GM23248 (cell line): ENCODE data around the gene PCLO. TPM values are rescaled to one million over a fixed set of nuclear protein-coding genes. Genes with fewer than 3 reads are reported as not detected.
"Not testable (repeated sequence)": the region's sequence is repeated elsewhere in the genome, so short reads cannot be mapped to it uniquely, and the experiment has no call there.

Experiments used
- DNase-seq: peaks from one replicate; pipeline ENCODE4 v3.0.0-alpha.2; 2015
- H2AFZ ChIP-seq: fragments of 200-600 bp; sonication (generic); 2 replicates; pipeline ENCODE4 v1.6.1; 2016; ENCODE audit warnings: antibody characterized with exemption
- H3F3A ChIP-seq: fragments of 200-600 bp; sonication (generic); 2 replicates; pipeline ENCODE4 v1.6.1; 2016; ENCODE audit warnings: mild to moderate bottlenecking, antibody characterized with exemption, mixed run types; ENCODE audit not compliant: insufficient read depth
- H3K27ac ChIP-seq: fragments of 200-600 bp; sonication (generic); 2 replicates; pipeline ENCODE4 v1.5.1; 2016; ENCODE audit warnings: mild to moderate bottlenecking
- H3K27me3 ChIP-seq: fragments of 200-600 bp; sonication (generic); replicated peaks from 2 replicates; pipeline ENCODE4 v1.6.1; 2016; ENCODE audit warnings: mild to moderate bottlenecking; ENCODE audit not compliant: insufficient read depth
- H3K36me3 ChIP-seq: fragments of 200-600 bp; sonication (generic); 2 replicates; pipeline ENCODE4 v1.6.1; 2016; ENCODE audit warnings: low read depth, mild to moderate bottlenecking
- H3K4me1 ChIP-seq: fragments of 200-600 bp; sonication (generic); 2 replicates; pipeline ENCODE4 v1.6.1; 2016; ENCODE audit warnings: mild to moderate bottlenecking; ENCODE audit not compliant: insufficient read depth
- H3K4me2 ChIP-seq: fragments of 200-600 bp; sonication (generic); one replicate; pipeline ENCODE4 v1.6.1; 2016; ENCODE audit warnings: mild to moderate bottlenecking; ENCODE audit not compliant: unreplicated experiment
- H3K4me3 ChIP-seq: fragments of 200-600 bp; sonication (generic); 2 replicates; pipeline ENCODE4 v1.5.1; 2016; ENCODE audit warnings: mild to moderate bottlenecking
- H3K79me2 ChIP-seq: fragments of 200-600 bp; sonication (generic); 2 replicates; pipeline ENCODE4 v1.6.1; 2016; ENCODE audit warnings: mild to moderate bottlenecking; ENCODE audit not compliant: insufficient read depth
- H3K9ac ChIP-seq: fragments of 200-600 bp; sonication (generic); 2 replicates; pipeline ENCODE4 v1.6.1; 2016; ENCODE audit warnings: mild to moderate bottlenecking
- H3K9me2 ChIP-seq: fragments of 200-600 bp; sonication (generic); 2 replicates; pipeline ENCODE4 v1.6.1; 2016; ENCODE audit warnings: mixed run types, mild to moderate bottlenecking, moderate library complexity; ENCODE audit not compliant: insufficient read depth
- H3K9me3 ChIP-seq: fragments of 200-600 bp; sonication (generic); one replicate; pipeline ENCODE4 v1.6.1; 2017; ENCODE audit warnings: low read depth
- H4K20me1 ChIP-seq: fragments of 200-600 bp; sonication (generic); 2 replicates; pipeline ENCODE4 v1.6.0; 2016; ENCODE audit not compliant: insufficient read depth
- EZH2 ChIP-seq: fragments of 200-600 bp; sonication (generic); IDR thresholded peaks from 2 replicates; pipeline ENCODE4 v1.6.1; 2018; ENCODE audit warnings: antibody characterized with exemption, mild to moderate bottlenecking; ENCODE audit not compliant: insufficient read depth, poor library complexity, severe bottlenecking
- EZH2phosphoT487 ChIP-seq: fragments of 200-600 bp; sonication (generic); IDR thresholded peaks from 2 replicates; pipeline ENCODE4 v1.6.1; 2018; ENCODE audit warnings: antibody characterized with exemption, moderate library complexity, mild to moderate bottlenecking, low read depth; ENCODE audit not compliant: insufficient read depth
- WGBS, 2 experiments: methylation state at CpG; one replicate each; pipeline ENCODE4 v1.1.6; 2015 to 2017; ENCODE audit warnings: low lambda C conversion rate in 2 of 2, low coverage in 1 of 2; ENCODE audit errors: missing lambda C conversion rate in 2 of 2; 5-methylcytosine and 5-hydroxymethylcytosine counted together
- in situ Hi-C: fragments of 300-500 bp; cut with MboI; formaldehyde crosslinking; loops from 2 replicates; pipeline ENCODE4 v1.15.0; 2020
- polyA plus RNA-seq: library from polyadenylated mRNA; unstranded; fragments of >200 nt; fragmentation: Nextera tagmentation; extraction: Ambion mirVana; gene quantifications from 2 replicates; pipeline ENCODE4 v1.2.1, GENCODE V29; 2016
- total RNA-seq: library from RNA; depleted of rRNA; stranded (reverse); fragments of >200 nt; shearing (Covaris generic); gene quantifications from 2 replicates; pipeline ENCODE4 v1.2.3, GENCODE V29; 2014

The PCLO gene
- total and polyA plus RNA-seq, 2 experiments from 2014 or later, result 0.04 TPM; not detected in 1

- no peaks in the 10 kb centered on the region for H3K36me3 ChIP-seq
- H3K27ac ChIP-seq, result no peak overlapping the region
- no peak overlapping the region for H3K9ac ChIP-seq
- no peaks in the 10 kb centered on the region for H3K79me2 ChIP-seq
- H4K20me1 ChIP-seq, result no peaks in the 10 kb centered on the region
- no peak overlapping the region for H2AFZ ChIP-seq
- no peak for DNase-seq
- H3K4me3 ChIP-seq, result no peak overlapping the region
- WGBS, 2 experiments, result 7 to 14% methylated on average over 1 of the region's 1 CpG
- no peaks in the 10 kb centered on the region for H3K9me3 ChIP-seq
- no peak for TF ChIP-seq EZH2
- TF ChIP-seq EZH2phosphoT487, result no peak
- no peaks in the 10 kb centered on the region for H3F3A ChIP-seq
- H3K4me2 ChIP-seq, result no peak overlapping the region
- H3K9me2 ChIP-seq, result no peaks in the 10 kb centered on the region
- H3K4me1 ChIP-seq, result no peaks in the 10 kb centered on the region
- peaks cover 2% of the 10 kb centered on the region; the same call in 1 of the 2 replicates for H3K27me3 ChIP-seq
- in situ Hi-C loops, result no loop called here
These were observed 230.2 kb downstream of the PCLO start for GRCh38 chr7:82932516-82932915.

GRCh38 chr7:82926477-82926876 is 236.2 kb downstream of the PCLO start:
- no peak for TF ChIP-seq EZH2
- no peak for TF ChIP-seq EZH2phosphoT487
- H3K4me3 ChIP-seq, result no peak overlapping the region
- H4K20me1 ChIP-seq, result no peaks in the 10 kb centered on the region
- no peak overlapping the region for H3K27ac ChIP-seq
- 39 to 50% methylated on average over 2 of the region's 2 CpGs for WGBS, 2 experiments
- peaks cover 5% of the 10 kb centered on the region; the same call in 1 of the 2 replicates for H3K27me3 ChIP-seq
- H3K4me1 ChIP-seq, result no peaks in the 10 kb centered on the region
- in situ Hi-C loops, result no loop called here
- no peaks in the 10 kb centered on the region for H3K9me3 ChIP-seq
- DNase-seq, result no peak
- H3K9ac ChIP-seq, result no peak overlapping the region
- no peak overlapping the region for H2AFZ ChIP-seq
- no peaks in the 10 kb centered on the region for H3K36me3 ChIP-seq
- no peak overlapping the region for H3K4me2 ChIP-seq
- H3K79me2 ChIP-seq, result no peaks in the 10 kb centered on the region
- no peaks in the 10 kb centered on the region for H3K9me2 ChIP-seq
- H3F3A ChIP-seq, result no peaks in the 10 kb centered on the region

- H4K20me1 ChIP-seq, result no peaks in the 10 kb centered on the region
- no peaks in the 10 kb centered on the region for H3K9me3 ChIP-seq
- H3K4me2 ChIP-seq, result no peak overlapping the region
- H3K27me3 ChIP-seq, result peaks cover 5% of the 10 kb centered on the region; the same call in 1 of the 2 replicates
- H3K4me3 ChIP-seq, result no peak overlapping the region
- no peaks in the 10 kb centered on the region for H3F3A ChIP-seq
- H3K9ac ChIP-seq, result no peak overlapping the region
- H3K27ac ChIP-seq, result no peak overlapping the region
- TF ChIP-seq EZH2phosphoT487 (no peak), EZH2 (no peak)
- in situ Hi-C loops, result no loop called here
- H3K4me1 ChIP-seq, result no peaks in the 10 kb centered on the region
- H3K36me3 ChIP-seq, result no peaks in the 10 kb centered on the region
- no peaks in the 10 kb centered on the region for H3K9me2 ChIP-seq
- DNase-seq, result no peak
- no peaks in the 10 kb centered on the region for H3K79me2 ChIP-seq
- H2AFZ ChIP-seq, result no peak overlapping the region
These were observed 237.4 kb downstream of the PCLO start for GRCh38 chr7:82925331-82925730.

GRCh38 chr7:82906502-82906901 is 256.2 kb downstream of the PCLO start:
- no peaks in the 10 kb centered on the region for H3K27me3 ChIP-seq
- no peak overlapping the region for H3K4me3 ChIP-seq
- H3K9me3 ChIP-seq, result no peaks in the 10 kb centered on the region
- no peaks in the 10 kb centered on the region for H3K79me2 ChIP-seq
- H3K9ac ChIP-seq, result no peak overlapping the region
- no peaks in the 10 kb centered on the region for H3F3A ChIP-seq
- in situ Hi-C loops, result no loop called here
- 22 to 24% methylated on average over 1 of the region's 1 CpG for WGBS, 2 experiments
- TF ChIP-seq EZH2phosphoT487 (no peak), EZH2 (no peak)
- no peaks in the 10 kb centered on the region for H3K4me1 ChIP-seq
- no peak overlapping the region for H2AFZ ChIP-seq
- H4K20me1 ChIP-seq, result no peaks in the 10 kb centered on the region
- no peaks in the 10 kb centered on the region for H3K9me2 ChIP-seq
- no peak overlapping the region for H3K27ac ChIP-seq
- no peak for DNase-seq
- no peak overlapping the region for H3K4me2 ChIP-seq
- H3K36me3 ChIP-seq, result no peaks in the 10 kb centered on the region

GRCh38 chr7:82904871-82905270 is 257.8 kb downstream of the PCLO start:
- H3K36me3 ChIP-seq, result no peaks in the 10 kb centered on the region
- TF ChIP-seq EZH2, result no peak
- TF ChIP-seq EZH2phosphoT487, result no peak
- no peaks in the 10 kb centered on the region for H4K20me1 ChIP-seq
- H3K27ac ChIP-seq, result no peak overlapping the region
- no peaks in the 10 kb centered on the region for H3K79me2 ChIP-seq
- no peak overlapping the region for H3K4me2 ChIP-seq
- no peaks in the 10 kb centered on the region for H3K4me1 ChIP-seq
- no peak overlapping the region for H3K9ac ChIP-seq
- in situ Hi-C loops, result no loop called here
- H3K9me2 ChIP-seq, result no peaks in the 10 kb centered on the region
- no peaks in the 10 kb centered on the region for H3K27me3 ChIP-seq
- no peaks in the 10 kb centered on the region for H3K9me3 ChIP-seq
- no peak overlapping the region for H3K4me3 ChIP-seq
- DNase-seq, result no peak
- WGBS, 2 experiments, result 38 to 41% methylated on average over 3 of the region's 3 CpGs
- H2AFZ ChIP-seq, result no peak overlapping the region
- no peaks in the 10 kb centered on the region for H3F3A ChIP-seq

- H3K27ac ChIP-seq, H3K36me3 ChIP-seq, in situ Hi-C loops, H3K4me3 ChIP-seq, H3K4me1 ChIP-seq, H3K9me3 ChIP-seq, H3K27me3 ChIP-seq, H2AFZ ChIP-seq, H3K79me2 ChIP-seq, H3K9me2 ChIP-seq, H3K9ac ChIP-seq, H4K20me1 ChIP-seq, H3K4me2 ChIP-seq, H3F3A ChIP-seq, DNase-seq: not testable (repeated sequence)
- 9 to 12% methylated on average over 2 of the region's 2 CpGs for WGBS, 2 experiments
These were observed 261.6 kb downstream of the PCLO start for GRCh38 chr7:82901098-82901497.
